ENCODE data around the gene PSMA5. TPM values are rescaled to one million over a fixed set of nuclear protein-coding genes. Genes with fewer than 3 reads are reported as not detected.
"Not testable (repeated sequence)": the region's sequence is repeated elsewhere in the genome, so short reads cannot be mapped to it uniquely, and the experiment has no call there.

The PSMA5 gene
- total RNA-seq = 201 and 210 TPM in 2 replicates

DNA sequence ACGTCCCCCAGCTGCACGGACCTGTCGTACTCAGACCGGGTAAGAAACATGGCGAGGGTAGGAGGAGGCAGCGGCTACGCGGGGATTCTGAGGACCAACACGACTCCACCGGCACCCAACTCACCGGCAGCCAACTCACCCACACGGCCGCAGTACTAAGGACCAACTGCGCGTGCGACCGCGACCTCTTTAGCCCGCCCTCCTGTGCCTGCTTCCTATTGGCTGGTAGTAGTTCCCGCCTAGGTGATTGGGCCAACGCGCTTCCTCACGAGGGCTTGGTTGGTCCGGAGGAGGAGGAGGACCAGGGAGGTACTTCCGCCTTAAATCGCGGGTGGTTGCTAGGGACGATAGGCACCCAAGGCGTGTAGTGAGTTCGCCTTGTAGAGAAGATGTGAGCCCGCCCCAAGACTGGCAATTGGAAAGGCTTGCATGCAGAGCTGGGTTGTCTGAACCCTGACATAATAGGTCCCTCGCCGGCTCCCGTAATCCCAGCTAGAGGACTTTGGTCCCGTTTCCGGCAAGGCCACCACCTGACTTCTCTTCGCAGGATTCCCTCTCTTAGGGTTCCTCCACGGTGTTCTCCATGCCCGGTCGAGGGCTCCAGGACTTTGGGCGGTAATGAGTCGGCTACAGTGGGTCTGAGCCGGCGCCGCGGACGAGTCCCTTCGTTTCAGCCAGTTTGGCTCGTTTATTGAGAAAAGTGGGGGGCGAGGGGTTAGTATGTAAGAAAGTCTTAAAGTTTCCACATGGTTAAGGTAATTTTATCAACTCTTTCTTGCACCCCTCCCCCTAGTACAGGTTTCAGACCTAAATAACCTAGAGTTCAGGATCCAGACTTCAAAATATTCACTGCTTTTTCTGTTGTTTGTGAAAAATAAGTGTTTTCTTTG lies at the start of gene PSMA5:
TSS of gene PSMA5 (minus strand) at position 168 of the 890 bp plus-strand sequence. CDS start at position 50, 118 bp downstream.
- intact Hi-C loops (cut with micrococcal nuclease) = loop anchor here (1.0 to 10.0 kb wide), 11 partner anchors 28 to 912 kb away; partner anchors contain the start of genes ATXN7L2, CYB561D1, ELAPOR1 and GNAI3

DNA sequence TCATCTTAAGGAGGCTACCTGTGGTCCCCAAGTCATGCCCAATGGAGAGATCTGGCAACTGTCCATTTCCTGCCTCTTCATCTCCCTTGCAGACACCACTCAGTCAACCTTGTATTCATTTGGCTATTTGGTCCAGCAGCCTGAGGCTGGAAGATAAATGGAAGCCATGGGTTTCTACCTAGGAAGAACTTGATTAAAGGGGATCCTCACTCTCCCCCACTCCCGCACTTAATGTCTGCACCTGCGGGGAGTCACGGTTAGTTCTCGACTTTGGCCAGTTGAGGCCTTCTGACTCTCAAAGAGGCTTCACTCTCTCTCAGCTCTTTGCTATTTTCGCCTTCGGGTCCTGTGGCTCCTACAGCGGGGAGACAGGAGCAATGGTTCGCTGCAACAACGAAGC lies 49.0 kb upstream of the PSMA5 start:
- intact Hi-C loops (cut with micrococcal nuclease) = no loop called here

DNA sequence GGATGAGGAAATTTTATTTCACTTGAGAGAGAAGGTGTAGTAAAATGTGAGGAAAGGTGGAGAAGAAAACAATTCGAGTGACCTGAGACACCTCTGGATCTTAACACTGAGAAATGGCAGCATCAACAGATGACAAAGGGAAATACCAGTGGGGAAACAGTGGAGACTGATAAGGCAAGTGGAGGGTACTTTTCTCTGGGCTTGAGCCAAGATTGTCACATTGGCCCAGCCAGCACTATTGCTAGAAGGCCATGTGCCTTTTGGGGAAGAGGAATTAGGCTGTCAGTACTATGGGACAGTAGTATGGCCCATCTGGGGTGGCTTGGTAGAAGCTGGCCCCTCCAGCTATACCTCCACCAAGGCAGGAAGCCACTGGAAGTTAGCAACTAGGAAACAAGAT lies 48.4 kb upstream of the PSMA5 start:
- intact Hi-C loops (cut with micrococcal nuclease) = no loop called here

DNA sequence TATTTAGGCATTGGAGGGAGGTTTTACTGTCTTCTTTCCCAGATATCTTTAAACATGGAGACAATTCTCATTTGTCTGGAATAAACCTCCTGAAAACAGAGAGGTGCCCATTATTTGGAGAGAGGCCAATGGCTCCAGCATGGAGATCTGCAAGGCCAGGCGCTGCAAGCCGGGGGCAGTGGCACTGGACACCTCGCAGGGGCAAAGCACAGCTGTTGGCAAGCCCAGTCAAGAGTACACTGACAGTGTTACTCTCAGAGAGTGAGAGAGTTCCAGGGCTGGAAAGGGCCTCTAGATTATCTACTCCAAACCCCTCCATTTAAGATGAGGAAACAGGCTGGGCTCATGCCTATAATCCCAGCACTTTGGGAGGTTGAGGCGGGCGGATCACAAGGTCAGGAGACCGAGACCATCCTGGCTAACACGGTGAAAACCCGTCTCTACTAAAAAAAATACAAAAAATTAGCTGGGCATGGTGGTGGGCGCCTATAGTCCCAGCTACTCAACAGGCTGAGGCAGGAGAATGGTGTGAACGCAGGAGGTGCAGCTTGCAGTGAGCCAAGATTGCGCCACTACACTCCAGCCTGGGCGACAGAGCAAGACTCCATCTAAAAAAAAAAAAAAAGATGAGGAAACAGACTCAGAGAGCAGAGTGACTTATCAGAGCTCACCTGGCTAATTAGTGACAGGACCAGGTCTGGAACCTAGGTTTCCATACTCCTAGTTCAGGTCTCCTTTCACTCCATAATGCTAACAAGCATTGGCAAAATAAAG lies 47.2 kb upstream of the PSMA5 start:
- intact Hi-C loops (cut with micrococcal nuclease) = not testable (repeated sequence)

DNA sequence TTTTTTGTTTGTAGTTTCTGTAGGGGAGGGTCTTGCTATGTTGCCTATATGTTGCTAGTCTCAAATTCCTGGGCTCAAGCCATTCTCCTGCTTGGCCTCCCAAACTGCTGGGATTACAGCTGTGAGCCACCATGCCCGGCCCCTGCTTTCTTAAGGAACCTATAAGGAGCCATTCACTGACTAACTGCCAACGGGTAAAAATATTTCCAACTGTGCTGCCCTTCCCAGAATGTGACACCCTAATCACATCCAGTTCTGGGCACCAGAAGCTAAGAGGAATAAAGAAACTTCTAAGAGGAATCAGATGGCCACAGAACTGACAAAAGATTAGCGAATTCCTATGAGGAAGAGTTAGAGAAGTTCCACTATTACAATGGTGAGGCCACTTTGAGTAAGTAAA lies 46.5 kb upstream of the PSMA5 start:
- intact Hi-C loops (cut with micrococcal nuclease) = no loop called here

DNA sequence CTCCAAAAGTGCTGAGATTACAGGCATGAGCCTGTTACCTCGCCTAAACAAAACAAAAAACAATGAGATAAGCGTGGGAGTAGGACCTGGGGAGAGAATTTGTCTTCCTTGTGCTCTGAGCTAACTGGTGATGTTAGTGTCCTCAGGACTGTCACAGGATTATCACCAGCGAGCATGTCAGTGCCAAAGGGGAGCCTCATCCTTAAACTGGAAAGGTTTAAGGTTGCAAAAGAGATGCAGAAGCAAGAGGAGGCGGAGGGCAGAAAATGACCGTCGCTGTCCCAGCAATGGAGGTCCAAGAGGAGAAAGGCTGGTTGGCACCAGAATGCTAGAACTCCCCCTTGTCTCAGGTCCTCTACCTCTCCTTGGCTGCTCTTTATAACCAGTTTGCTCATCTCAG lies 44.0 kb upstream of the PSMA5 start:
- intact Hi-C loops (cut with micrococcal nuclease) = no loop called here

DNA sequence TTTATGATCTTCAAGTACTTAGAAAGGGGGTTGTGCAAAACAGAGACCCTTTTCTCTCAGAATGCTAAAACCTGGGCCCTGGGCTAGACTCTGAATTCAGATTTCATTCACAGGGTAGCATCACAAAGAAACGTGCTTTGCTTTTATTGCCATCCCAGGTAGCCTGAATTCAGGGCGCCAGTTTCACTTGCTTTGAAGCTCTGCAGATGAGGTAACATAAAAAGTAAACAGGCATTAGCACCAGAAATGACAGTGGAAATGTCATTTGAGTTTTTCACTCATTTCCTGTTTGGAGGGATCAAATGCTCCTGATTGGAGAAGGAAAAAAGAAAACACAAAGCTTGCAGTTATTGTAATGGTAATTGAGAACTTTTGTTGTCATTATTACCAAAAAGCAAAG lies 42.7 kb upstream of the PSMA5 start:
- intact Hi-C loops (cut with micrococcal nuclease) = no loop called here

DNA sequence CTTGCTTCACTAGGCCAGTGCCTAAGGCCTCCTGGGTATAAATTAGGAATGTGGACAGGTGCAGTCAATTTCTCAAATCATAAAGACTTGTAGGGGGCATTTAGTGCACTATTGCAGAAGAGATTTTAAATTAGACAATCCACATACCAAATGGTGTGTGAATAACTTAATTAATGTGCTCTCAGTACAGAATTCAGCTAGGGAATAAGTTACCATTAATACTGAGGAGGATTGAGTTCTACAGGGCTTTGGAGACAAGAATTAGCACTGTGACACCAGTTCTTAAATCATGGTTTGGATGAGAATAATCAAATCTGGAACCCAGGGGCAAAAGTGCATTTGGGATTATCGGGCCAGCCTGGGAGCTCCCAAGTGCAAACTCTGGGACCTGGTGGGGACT lies 41.8 kb upstream of the PSMA5 start:
- intact Hi-C loops (cut with micrococcal nuclease) = no loop called here

DNA sequence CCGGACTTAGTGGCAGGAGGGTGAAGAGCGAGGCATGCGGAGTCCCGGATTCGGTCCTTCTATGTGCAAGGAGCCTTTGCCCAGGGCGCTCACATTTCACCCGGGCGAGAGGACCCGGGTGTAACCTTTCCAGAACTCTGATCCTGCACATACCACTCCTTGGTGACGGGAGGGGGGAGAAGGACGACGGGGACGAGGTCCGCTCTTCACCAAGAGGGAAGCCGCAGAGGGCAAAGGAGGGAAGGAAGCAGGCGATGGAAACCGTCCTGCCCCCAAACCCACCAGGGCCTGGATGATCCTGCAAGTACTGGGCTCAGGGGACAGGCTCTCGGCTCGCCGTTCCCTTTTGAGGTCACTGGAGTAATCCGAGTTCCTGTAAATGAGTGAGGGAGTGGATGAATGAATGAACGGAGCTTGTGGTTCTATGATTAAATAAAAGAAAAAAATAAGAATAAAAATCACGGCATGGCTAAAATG lies 41.1 kb upstream of the PSMA5 start:
- intact Hi-C loops (cut with micrococcal nuclease) = no loop called here

DNA sequence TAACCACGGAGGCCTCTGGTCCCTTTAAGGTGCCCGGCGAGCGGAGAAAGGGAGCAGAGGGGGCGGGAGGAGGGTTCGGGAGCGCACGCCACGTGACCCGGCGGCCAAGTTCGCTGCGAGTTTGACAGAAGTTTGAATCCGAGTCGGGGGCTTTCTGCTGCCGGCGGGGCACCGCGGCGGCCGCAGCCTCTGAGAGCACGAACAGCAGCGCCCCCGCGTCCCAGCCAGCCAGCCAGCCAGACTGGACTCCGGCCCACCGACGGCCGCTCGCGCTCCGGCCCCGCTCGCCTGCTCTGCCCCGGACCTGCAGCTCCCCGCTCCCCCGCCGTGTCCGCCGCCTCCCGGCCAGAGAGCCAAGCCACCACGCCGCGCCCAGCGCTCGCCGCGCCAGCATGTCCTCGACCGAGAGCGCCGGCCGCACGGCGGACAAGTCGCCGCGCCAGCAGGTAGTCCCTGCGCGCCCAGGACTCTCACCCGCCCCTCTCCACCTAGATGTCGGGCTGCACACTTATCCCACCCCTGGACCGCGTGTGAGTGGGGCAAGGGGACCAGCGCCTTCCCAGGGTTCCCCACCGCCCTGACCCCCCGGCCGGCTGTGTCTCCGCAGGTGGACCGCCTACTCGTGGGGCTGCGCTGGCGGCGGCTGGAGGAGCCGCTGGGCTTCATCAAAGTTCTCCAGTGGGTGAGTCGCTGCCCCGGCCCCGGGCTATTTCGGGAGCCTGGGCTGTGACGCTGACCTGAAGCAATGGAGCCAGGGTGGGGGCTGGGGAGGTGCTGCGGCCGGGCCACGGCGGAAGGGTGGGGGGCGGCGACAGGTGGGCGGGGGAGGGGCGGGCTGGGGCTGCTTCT lies 40.4 kb upstream of the PSMA5 start, which contains the start of gene SYPL2:
TSS of gene SYPL2 (plus strand) at position 95 of the 849 bp plus-strand sequence. CDS start at position 393, 298 bp downstream.
- intact Hi-C loops (cut with micrococcal nuclease) = no loop called here

DNA sequence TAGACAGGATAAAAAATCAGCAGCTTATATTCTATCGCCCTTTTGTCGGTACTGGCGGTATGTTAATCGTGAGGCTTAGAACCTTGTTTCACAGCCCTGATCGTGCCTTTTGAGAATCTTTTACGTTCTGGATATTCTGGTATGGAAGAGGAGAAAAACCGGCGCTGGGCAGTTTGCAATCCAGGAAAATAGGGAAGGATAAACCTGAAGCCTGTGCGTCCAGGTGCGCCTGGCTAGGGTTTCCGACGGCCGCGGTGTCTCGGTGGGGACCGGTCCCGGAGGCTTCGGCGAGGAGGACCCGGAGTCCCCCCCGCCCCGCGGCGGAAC lies 39.8 kb upstream of the PSMA5 start:
- intact Hi-C loops (cut with micrococcal nuclease) = no loop called here

DNA sequence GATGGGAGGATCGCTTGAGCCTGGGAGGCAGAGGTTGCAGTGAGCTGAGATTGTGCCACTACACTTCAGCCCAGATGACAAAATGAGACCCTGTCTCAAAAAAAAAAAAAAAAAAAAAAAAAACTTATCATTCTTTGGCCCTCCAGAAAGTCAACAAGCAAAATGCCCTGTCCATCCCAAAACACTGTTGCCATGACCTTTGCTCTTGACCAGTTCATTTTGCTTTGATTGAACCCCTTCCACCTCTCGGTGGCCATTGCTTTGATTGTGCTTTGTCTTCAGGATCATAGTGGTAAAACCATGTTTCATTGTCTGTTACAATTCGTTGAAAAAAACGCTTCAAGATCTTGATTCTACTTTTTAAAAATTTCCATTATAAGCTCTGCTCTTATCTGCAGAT lies 31.6 kb upstream of the PSMA5 start:
- intact Hi-C loops (cut with micrococcal nuclease) = no loop called here

DNA sequence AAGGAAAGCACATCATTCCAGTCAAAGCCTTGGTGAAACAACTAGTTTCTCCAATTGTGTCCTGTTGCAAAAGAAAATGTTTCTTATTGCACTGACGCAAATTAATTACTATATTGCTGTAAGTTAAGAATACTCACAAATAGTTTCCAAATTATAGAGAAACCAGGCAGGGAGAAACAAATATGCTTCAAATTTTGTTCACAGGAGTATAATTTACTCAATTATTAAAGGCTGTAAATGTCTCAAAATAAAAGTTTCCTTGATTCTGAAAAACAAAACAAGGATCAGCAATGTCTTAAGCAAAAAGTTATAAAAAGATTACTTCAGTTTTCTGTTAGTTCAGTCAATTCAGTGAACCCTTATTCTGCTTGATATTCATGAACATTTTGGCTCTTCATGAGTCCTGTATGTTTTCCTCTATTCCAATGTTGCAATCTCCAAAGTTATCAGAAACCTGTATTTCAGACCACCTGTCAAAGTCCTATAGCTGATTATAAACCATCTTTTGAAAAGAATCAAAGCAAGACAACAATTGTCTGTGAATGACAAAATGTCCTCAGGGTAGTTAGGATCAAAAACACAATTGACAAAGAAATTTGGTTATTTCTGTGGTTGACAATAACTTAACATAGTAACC lies 28.4 kb upstream of the PSMA5 start:
- intact Hi-C loops (cut with micrococcal nuclease) = no loop called here

DNA sequence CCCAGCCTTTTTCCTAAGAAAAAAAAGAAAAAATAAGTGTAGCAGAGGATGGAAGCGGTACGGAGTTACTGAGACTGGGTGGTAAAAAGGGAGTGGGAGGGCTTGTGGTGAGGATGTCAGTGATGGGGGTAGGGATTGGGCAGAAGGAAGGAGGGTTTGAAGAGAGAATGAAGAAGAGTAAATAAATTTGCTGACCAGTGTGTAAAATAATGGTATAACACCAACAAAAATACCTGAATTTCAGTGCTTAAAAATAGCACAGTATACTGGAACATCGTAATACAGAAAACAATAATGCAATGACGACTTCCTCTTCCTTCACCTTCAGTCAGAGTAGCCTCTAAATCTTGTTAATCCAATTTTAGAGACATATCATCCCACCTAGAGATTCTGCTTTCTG lies 21.3 kb upstream of the PSMA5 start:
- intact Hi-C loops (cut with micrococcal nuclease) = no loop called here

DNA sequence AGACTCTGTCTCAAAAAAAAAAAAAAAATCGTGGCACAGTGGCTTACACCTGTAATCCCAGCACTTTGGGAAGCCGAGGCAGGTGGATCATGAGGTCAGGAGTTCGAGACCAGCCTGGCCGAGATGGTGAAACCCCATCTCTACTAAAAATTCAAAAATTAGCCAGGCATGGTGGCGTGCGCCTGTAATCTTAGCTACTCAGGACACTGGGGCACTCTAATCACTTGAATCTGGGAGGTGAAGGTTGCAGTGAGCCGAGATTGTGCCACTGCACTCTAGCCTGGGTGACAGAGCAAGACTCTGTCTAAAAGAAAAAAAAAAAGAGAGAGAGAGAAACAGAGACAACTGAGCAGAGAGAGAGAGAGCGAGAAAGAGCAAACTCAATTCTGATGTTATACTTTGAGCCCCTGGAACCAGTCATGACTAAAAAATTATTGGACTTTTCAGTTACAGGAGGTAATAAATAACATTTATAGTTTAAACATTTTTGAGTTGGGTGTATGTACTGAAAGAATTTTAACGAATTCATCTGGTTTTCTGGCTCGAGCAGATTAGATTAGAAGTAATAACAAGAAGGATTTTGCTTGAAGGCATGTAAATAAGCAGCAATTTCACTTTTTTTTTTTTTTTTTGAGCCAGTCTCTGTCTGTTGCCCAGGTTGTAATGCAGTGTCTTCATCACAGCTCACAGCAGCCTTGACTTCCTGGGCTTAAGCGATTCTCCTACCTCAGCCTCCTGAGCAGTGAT lies 19.9 kb upstream of the PSMA5 start:
- intact Hi-C loops (cut with micrococcal nuclease) = not testable (repeated sequence)

DNA sequence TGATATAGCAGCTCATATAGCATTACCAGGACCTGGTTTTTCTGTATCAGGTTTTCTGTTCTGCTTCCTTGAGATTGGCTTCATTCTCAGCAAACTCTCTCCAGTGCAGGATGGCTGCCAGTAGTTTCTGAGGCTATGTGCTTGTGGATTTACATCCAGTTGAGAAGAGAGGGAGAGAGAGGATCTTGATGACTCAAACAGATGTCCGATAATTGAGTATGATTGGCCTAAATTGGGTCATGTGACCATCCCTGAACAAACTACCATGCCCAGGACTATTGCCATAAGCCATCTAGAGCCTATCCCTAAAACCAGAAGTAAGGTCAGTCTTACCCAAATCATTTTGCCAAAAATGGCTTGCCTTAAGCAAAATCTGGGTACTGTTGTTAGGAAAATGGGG lies 18.1 kb upstream of the PSMA5 start:
- intact Hi-C loops (cut with micrococcal nuclease) = no loop called here

DNA sequence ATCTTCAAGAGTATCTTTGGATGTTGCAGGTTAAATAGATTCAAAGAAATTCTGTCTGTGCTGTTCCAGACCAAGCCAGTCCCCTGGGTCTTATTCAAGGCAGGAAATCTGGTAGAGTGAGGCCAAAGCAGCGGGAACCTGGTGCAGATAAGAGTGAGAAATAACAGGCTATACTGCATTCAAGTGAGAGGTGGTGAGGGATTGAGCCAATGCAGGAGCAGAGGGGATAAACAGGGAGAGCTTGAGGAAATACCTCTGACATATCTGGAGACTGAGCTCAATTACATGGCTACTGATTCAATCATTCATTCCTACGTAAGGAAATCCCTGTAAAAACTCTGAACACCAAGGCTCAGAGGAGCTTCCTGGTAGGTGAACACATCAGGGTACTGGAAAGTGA lies 17.2 kb upstream of the PSMA5 start:
- intact Hi-C loops (cut with micrococcal nuclease) = no loop called here

DNA sequence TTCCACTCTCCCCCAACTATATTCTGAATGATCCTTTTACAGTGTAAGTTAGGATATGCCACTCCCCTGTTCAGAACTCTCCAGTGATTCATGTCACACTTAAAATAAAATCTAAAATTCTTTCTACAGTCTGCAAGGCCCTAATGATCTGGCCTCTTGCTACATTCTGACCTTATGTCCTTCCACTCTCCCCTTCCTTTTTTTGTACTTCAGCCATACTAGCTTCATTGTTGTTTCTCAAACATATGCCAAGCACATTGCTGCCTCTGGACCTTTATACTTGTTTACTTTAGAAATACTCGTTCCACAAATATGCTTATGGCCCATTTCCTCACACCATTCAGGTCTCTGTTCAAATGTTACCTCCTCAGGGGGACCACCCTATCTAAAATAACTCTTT lies 14.8 kb upstream of the PSMA5 start:
- intact Hi-C loops (cut with micrococcal nuclease) = no loop called here

DNA sequence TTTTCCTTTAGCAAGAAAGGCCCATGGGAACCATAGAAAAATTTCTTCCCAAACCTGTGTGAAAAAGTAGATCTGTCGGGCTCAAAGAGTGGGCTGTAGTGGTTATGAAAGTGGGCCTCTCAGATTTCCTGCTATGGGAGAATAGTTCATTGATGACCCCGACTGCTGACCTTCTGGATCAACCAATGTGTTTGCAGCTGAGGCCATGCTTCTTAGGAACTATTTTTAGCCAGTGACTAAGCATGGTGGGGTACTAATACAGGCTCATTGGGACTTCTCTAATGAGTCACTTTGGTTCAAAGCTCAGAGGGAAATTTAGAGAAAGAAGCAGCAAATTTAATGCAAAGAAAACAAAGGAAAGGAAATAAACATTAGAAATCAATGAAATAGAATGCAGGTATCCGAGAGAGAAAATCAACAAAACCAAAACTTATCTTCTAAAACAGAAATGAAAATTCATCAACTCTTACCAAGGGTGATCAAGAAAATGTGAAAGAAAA lies 12.6 kb upstream of the PSMA5 start:
- intact Hi-C loops (cut with micrococcal nuclease) = no loop called here

DNA sequence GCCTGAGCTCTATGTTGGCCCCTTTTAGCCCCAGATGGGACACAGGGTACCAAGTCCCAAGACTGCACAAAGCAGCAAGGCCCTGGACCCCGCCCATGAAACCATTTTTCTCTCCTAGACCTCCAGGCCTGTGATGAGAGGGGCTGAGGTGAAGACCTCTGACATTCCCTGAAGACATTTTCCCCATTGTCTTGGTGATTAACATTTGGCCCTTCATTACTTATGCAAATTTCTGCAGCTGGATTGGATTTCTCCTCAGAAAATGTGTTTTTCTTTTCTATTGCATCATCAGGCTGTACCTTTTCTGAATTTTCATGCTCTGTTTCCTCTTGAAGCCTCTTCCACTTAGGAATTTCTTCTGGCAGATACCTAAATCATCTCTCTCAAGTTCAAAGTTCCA lies 8.2 kb upstream of the PSMA5 start:
- intact Hi-C loops (cut with micrococcal nuclease) = no loop called here
